HK-2 (cell line): ENCODE results near the gene MYT1.
"Not testable (repeated sequence)": the region's sequence is repeated elsewhere in the genome, so short reads cannot be mapped to it uniquely, and the experiment has no call there.

Experiments used
- DNase-seq: peaks from one replicate; pipeline ENCODE4 v3.0.0-alpha.2; 2018; ENCODE audit not compliant: unreplicated experiment

The MYT1 gene

DNA sequence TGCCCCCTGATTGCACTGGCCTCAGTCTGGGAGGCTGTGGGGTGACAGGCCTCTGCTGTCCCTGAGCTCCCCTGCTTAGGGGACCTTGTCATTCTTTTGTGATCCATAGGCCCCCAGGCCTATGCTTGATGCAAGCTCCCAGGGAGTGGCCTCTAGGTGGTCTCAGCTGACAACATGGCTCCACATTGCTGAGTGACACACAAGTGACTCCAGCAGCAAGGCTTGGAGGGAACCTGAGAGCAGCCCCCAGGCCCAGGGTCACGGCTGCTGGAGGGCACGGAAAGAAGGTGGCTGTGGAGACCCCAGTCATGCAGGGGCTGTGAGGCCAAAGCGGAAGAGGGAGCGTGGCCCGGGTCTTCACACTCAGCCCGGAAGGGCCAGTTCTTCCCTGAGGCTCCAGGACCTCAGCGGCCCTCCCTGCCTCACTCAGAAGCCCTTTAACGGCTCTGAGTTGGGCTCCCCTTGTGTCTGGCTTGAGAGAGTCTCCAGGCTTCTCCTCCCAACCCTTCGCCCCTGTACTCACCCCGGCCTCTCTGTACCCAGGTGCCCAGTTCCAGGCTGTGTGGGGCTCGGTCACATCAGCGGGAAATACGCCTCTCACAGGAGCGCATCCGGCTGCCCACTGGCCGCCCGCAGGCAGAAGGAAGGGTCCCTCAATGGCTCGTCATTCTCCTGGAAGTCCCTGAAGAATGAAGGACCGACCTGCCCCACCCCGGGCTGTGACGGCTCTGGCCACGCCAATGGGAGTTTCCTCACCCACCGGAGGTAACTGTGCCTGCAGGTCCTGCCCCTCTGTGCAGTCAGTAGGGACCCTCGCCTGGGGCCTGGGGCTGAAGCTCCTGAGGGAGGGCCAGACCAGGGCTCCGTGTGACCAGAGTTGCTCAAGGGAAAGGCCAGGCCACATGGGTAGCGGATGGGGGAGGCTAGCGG is 67.6 kb downstream of the MYT1 start:
- DNase-seq = no peak

DNA sequence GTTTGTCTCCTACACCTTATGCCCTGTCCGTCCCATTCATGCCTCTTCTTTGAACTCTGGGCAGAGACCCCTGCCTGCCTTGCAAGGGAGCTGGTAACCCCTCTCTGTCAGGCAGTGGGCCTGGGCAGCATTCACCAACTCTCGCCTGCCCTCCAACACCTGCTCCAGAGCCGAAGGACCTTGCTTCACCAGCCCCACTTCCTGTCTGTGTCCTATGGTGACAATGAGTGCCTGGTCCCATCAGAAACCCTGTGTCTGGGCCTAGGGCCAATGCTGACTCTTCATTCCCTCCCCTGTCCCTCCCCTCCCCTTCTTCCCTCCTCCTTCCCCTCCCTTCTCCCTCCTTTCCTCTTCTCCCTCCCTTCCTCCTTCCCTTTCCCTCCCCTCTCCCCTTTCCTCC is 68.5 kb downstream of the MYT1 start:
- no peak for DNase-seq

DNA sequence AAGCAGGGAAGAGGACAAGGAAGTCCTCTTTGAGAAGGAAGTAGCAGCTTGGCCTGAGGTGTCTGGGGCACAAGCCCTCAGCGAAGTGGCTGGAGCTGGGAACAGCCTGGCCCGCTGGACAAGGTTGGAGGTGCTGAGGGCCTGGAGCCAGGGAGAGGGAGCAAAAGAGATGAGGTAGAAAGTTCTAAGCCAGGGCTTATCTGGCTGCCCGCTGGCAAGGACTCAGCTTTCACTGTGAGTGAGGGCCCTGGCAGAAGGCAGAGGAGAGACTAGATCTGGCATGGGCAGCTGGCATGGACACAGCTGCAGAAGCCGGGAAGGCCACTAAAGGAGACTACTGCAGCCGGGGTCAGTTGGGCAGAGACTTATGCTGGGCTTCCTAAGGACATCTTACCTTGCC is 69.5 kb downstream of the MYT1 start:
- DNase-seq = no peak

DNA sequence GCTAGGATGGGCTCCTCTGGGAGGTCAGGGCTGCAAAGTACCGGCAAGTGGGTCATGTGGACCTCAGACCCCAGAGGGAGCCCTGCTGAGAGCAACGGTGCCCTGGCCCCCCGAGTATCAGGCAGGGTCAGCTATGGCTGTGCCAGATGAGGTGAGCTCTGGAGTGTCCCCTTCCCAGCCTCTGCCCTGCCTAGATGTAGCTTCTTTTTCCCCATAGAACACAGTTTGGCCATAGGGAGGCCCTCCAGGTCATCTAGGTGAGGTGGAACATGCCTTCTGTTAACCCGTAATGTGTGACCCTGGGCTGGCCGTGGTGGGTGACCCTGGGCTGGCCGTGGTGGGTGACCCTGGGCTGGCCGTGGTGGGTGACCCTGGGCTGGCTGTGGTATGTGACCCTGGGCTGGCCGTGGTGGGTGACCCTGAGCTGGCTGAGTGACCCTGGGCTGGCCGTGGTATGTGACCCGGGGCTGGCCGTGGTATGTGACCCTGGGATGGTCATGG is 70.1 kb downstream of the MYT1 start:
- DNase-seq = no peak

DNA sequence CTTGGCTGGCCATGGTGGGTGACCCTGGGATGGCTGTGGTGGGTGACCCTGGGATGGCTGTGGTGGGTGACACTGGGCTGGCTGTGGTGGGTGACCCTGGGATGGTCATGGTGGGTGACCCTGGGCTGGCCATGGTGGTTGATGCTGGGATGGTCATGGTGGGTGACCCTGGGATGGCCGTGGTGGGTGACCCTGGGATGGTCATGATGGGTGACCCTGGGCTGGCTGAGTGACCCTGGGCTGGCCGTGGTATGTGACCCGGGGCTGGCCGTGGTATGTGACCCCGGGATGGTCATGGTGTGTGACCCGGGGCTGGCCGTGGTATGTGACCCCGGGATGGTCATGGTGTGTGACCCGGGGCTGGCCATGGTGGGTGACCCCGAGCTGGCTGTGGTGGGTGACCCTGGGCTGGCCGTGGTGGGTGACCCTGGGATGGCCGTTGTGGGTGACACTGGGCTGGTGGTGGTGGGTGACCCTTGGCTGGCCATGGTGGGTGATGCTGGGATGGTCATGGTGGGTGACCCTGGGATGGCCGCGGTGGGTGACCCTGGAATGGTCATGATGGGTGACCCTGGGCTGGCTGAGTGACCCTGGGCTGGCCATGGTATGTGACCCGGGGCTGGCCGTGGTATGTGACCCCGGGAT is 70.8 kb downstream of the MYT1 start:
- DNase-seq = not testable (repeated sequence)

DNA sequence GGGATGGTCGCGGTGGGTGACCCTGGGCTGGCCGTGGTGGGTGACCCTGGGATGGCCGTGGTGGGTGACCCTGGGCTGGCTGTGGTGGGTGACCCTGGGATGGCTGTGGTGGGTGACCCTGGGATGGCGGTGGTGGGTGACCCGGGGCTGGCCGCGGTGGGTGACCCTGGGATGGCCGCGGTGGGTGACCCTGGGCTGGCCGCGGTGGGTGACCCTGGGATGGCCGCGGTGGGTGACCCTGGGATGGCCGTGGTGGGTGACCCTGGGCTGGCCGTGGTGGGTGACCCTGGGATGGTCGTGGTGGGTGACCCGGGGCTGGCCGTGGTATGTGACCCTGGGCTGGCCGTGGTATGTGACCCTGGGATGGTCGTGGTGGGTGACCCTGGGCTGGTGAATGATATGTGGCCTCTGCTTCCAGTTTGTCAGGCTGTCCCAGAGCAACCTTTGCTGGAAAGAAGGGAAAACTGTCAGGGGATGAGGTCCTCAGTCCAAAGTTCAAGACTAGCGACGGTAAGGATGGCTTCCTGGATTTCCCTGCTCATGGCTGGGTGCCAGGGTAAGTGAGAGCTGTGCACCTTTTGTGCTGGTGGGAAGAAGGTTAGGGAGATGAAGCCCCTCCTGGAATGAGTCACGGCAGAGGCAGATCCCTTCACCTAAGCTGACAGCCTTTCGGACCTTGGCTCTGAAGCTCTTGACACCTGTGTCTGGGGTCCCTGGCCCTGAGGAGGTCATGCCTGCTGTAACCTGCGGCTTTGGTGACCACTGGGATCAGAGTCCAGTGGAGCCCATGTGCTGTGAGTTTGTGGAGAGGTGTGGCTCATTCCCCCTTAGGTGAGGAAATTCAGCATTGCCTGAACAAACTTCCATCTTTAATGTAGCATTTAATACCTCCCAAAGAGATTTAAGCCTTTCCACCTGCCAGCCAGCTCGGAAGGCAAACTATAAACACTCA is 72.2 kb downstream of the MYT1 start:
- DNase-seq = no peak

DNA sequence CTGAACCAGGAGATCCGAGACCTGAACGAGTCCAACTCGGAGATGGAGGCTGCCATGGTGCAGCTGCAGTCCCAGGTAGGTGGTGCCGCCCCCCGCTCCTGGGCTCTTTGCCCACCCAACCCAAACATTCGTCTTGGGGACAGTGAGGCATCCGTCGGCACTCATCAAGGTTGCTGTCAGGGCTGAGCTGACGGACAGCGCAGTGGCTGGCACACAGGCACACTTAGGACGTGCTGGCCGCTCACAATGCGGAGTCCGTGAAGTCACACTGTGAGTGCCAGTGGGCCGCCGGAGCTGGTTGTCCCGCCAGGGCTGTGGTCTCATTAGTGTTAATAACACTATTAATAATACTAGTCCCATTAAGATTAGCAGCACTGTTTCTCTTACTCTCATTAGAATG is 73.1 kb downstream of the MYT1 start:
- no peak for DNase-seq

DNA sequence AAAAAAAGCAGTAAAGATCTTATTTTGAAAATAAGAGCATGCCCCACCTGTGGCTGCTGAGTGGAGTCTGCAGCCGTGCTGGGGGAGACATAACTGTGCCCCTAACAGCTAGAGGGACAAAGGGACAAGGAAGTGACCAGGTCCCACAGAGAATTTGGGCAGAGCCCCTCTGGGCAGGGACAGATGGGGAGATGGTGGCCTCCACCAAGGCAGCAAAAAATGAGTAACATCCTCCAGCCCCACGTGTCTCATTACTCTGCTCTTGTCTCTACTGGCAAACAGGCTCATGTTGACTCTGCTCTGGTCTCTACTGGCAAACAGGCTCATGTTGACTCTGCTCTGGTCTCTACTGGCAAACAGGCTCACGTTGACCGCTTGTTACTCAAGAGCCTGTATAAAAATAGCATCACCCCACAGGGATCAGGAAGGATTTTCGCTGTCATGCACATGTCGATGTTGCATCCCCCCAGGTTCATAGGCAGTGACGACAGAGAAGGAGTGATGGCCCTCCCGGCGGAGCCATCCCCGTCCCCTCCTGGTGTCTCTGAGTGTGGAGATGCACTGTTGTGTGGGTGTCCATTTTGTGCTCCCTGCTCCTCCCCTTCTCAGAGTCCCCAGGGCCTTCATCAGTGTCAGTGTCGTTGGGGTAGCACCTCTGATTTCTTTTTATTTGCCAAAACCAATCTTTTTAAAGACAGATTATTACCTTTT is 74.0 kb downstream of the MYT1 start:
- DNase-seq = no peak

DNA sequence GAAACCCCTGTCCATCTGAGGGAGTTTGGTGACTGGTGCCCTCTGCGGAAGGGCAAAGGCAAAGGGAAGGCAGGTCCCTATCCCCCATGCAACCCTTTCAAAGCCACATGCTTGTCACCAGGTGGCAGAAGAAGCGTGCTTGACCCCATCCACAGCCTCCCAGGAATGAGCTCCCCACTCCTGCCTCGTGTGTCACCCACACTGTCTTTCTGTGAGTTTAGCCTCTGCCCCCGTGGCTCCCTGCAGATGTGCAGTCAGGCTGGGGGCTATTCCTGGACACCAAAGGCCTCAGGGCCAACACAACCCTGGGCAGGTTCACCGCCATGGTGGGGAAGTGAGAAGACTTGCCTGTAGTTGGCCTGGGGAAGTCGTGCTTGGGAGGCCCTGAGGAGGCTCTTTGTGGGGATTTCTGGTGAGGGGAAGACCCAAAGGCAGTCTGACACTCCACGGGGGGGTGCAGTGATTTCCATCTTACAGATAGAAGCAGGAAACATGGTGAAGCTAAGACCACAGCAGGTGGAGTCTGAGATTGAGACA is 74.7 kb downstream of the MYT1 start:
- DNase-seq = no peak

DNA sequence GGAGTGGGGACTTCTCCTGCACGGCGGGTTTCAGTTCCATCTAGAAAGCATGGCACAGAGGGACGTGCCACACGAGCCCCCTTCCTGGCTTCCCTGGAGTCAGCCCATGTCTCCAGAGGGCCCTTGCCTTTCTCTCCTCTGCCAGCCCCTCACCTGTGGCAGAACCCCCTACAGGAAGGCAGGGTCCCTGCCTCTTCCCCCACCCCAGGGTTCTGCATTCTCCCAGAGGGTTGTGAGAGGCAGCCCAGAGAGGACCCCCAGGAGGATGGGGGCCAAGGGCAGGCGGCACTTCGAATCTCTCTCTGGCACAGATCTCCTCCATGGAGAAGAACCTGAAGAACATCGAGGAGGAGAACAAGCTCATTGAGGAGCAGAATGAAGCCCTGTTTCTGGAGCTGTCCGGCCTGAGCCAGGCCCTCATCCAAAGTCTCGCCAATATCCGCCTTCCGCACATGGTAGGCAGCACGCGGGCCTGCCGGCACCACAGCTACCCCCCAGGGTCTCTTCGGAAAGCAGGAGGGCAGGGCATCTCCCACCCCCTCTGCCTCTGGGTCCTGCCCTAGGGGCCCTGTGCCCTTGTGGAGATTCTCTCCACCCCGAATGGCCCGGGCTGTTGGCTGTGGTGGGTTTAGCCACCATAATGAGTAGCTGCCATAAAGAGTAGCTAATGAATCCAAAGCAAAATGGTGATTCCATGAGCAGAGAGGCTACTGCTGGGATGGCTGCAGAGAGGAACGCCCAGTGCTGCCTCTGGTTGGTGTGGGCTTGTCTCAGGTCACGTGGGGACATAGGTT is 75.4 kb downstream of the MYT1 start:
- no peak for DNase-seq

DNA sequence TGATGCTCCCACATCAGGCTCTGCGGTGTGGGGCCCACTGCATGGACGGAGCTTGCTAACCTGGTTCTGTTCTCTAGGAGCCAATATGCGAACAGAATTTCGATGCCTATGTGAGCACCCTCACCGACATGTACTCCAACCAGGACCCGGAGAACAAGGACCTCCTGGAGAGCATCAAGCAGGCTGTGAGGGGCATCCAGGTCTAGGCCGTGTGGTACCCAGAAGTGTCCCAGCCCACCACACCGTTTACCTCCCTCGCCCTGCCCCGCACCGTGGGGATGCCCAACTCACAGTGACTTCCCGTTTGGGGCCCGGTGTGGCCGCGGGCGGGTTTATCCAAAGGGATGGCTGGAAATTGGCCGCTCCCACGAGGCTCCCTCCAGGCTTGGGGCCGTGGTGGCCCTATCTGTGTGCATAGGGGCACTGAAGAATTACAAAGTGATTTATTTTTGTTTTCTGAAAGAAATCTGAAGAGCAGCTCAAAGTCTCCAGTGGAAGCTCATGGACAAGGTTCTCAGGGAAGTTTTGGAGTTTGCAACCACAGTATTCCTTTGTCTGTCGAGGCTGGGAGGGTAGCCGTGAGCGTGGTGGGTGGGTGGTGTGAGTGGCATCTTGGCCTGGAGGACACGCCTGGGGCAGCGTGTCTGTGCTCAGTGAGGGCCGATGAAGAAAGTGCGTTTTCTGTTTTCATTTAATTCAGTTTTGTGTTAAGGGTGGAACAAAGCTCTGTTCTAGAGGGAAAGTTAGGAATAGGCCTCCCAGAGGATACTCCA is 76.2 kb downstream of the MYT1 start:
- DNase-seq = no peak

DNA sequence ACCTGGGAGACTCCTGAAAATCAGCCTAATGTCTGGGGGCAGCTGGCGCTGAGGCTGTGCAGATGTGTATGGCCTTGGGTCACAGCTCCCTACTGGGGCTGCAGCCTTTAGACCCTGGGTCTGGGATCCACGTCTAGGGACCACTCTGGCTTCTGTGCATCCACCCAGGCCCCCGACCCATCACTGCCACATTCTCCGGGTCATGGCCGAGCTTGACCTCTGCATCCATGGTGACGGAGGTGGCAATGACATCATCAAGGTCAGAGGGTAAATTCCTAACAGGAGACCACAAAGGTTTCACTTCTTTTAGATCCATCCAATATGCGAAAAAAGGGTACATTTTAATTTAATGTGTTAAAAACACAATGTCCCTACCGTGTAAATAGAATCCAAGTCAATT is 76.8 kb downstream of the MYT1 start:
- no peak for DNase-seq

DNA sequence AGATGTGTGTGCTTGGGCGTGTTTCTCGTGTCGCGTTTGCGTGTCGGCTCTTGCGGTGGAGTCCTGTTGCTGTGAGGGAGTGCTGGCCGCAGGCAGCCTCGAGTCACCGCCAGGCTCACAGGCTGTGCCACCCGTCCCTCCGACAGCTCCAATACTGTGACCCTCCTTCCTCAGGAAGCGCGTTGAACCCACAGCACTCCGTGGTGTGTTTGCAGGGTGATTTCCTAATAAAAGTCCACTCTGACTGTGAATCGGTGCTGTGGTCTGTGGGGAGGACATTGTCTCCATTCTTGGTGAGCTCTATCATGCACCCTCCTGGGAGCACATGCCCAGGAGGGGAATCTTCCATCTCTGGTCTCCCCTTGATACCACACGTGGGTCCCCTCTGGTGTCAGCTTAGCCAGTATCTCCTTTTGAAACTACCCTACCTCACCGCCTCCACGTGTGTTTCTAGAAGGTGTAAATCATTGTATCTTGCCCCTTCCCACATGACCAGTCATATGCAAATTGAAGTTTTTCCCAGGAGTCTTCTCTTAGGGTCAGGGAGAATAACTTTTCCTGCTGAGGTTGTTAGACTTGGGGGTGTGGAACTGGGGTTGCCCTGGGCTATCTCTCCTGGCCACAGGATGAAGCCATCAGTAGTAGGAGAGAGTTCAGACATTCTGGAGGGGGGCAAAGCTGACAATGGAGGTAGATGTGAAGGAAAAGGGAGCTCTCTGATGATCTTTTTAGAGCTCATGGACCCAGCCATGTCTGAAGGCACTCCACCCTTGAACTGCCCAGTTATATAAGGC is 77.9 kb downstream of the MYT1 start:
- DNase-seq = no peak

DNA sequence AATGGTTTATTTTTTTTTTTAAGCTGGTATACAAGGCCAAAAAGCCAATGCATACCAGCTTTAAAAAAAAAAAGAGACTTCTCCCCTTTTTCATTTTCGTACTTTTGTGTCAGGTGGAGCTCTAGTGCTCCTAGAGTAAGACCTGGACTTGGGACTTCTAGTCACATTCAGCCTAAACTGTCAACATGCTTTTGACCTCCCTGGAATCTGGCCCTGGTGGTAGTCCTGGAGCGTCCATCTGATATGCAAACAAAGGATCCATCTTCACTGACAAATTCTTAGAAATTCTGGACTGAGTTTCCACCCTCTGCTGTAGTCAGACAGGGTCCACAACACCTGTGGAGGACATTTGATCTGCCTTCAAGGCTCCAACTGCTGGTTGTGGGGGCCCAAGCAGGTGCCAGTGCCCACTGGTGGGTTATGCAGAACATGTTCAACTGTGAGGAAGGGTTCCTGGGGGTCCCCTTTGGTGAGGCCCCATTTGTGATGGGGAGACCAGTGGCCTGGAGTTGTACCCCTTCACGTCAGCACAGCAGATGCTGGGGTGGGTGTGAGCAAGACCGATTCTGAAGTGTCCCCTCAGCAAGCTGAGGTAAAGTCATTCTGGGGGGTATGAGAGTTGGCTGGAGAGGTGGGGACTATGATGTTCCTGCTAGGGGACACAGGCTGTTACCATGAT is 78.7 kb downstream of the MYT1 start:
- no peak for DNase-seq

DNA sequence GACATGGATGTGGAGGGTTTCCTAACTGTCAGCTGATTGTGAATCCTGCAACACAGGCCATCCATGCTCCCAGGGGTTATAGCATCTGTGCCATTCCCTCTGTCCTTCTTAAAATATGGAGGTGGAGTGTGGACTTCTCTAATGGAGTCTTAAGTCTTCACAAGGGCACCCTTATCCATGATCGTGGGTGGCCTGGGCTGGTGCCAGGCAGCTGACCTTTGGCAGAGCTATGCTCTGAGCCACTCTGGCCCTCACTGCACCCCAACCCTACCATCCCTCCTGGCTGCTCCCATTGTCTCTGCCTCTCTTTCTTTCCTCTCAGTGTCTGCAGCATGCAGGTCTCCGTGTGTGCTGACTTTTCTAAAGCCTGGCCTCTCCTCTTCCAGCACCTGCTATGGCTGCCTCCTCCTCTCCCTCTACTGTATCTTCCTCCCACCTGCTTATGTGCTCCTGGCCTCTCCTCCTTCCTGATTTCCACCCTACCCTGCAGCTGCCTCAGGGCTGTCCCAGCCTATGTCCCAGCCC is 80.1 kb downstream of the MYT1 start:
- DNase-seq = no peak

DNA sequence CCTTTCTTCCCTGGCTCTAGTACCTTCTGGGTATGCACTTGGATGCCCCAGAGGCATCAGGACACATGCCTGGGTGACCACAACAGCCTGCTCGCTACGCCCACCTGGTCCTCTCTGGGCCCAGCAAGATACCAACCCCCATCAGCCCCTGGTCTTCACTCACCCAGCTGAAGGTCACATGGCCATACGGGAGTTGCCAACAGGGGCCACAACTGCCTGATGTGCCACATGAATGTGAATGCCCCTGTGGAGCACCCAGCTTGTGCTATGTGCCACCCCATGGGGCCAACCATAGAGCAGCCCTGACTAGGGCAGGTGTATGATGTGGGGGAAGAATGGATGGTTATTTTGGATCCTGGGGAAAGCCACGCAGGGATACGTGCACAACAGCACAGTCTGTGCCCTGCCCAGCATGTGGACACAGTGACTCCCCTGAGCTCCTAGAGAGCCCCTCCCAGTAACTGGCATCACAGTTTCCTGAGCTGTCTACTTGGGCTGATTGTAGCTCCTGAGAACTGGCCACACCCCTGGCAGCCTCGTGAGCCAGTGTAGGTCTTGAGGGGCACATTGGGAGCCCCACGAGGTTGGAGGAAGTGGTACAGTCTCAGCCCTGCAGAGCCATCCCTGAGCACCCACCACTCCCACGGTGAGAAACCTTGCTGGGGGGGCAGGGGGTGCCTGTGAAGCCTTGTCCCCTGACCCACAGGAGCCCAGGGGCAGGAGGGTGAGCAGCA is 80.8 kb downstream of the MYT1 start:
- DNase-seq = no peak
